Activated naive CD8-positive, alpha-beta T cell treated with anti-CD3 and anti-CD28 coated beads for 36 hours (primary cell): ENCODE results near the gene ST3GAL3. TPM values are rescaled to one million over a fixed set of nuclear protein-coding genes. Genes with fewer than 3 reads are reported as not detected.
A peak's percentile ranks its signal among the peaks of the same experiment; 100 is the strongest.

ENCODE experiments used
- DNase-seq: peaks from one replicate; pipeline ENCODE4 v3.0.0; 2021
- H3K27ac Mint-ChIP-seq: one replicate; pipeline ENCODE4 v1.8.0; 2022; ENCODE audit warnings: mild to moderate bottlenecking, moderate library complexity, mixed read lengths
- H3K27me3 Mint-ChIP-seq: one replicate; pipeline ENCODE4 v1.8.0; 2022; ENCODE audit warnings: mild to moderate bottlenecking, mixed read lengths
- H3K36me3 Mint-ChIP-seq: one replicate; pipeline ENCODE4 v1.8.0; 2021; ENCODE audit warnings: mild to moderate bottlenecking, mixed read lengths
- H3K4me1 Mint-ChIP-seq: one replicate; pipeline ENCODE4 v1.8.0; 2021; ENCODE audit warnings: mixed read lengths
- H3K4me3 Mint-ChIP-seq: one replicate; pipeline ENCODE4 v1.8.0; 2022; ENCODE audit warnings: mild to moderate bottlenecking, moderate library complexity, mixed read lengths
- H3K9me3 Mint-ChIP-seq: one replicate; pipeline ENCODE4 v1.8.0; 2022; ENCODE audit warnings: mixed read lengths
- total RNA-seq, 2 experiments: library from RNA; stranded (reverse); gene quantifications; one replicate each; pipeline ENCODE4 v1.2.3, GENCODE V29; 2021

The ST3GAL3 gene
- total RNA-seq, 2 experiments from 2014 or later = 9.7 to 11.1 TPM

GRCh38 chr1:43779805-43780403 lies 72.6 kb downstream of the ST3GAL3 start:
- Mint-ChIP-seq H3K4me3 (no peak overlapping the region), H3K27ac (no peak overlapping the region), H3K36me3 (peaks cover 40% of the 10 kb centered on the region), H3K27me3 (no peaks in the 10 kb centered on the region), H3K4me1 (peaks cover 9% of the 10 kb centered on the region), H3K9me3 (peaks cover 19% of the 10 kb centered on the region)
- DNase-seq = no peak

- H3K27me3 Mint-ChIP-seq = no peaks in the 10 kb centered on the region
Measured at GRCh38 chr1:43781574-43781973, 74.2 kb downstream of the ST3GAL3 start.

GRCh38 chr1:43783096-43783670 lies 75.8 kb downstream of the ST3GAL3 start:
- peaks cover 28% of the 10 kb centered on the region for H3K36me3 Mint-ChIP-seq
- peaks cover 9% of the 10 kb centered on the region for H3K4me1 Mint-ChIP-seq
- no peak overlapping the region for H3K4me3 Mint-ChIP-seq
- H3K9me3 Mint-ChIP-seq = peaks cover 15% of the 10 kb centered on the region
- no peaks in the 10 kb centered on the region for H3K27me3 Mint-ChIP-seq
- no peak overlapping the region for H3K27ac Mint-ChIP-seq
- DNase-seq = no peak

More at GRCh38 chr1:43781574-43781973, 74.2 kb downstream of the ST3GAL3 start:
- Mint-ChIP-seq H3K9me3 (peaks cover 19% of the 10 kb centered on the region), H3K4me1 (peaks cover 9% of the 10 kb centered on the region), H3K27ac (no peak overlapping the region), H3K36me3 (peaks cover 40% of the 10 kb centered on the region), H3K4me3 (no peak overlapping the region)
- no peak for DNase-seq

GRCh38 chr1:43783671-43784205 lies 76.4 kb downstream of the ST3GAL3 start:
- no peak for DNase-seq
- Mint-ChIP-seq H3K9me3 (peaks cover 15% of the 10 kb centered on the region), H3K27me3 (no peaks in the 10 kb centered on the region), H3K36me3 (peaks cover 27% of the 10 kb centered on the region), H3K4me3 (no peak overlapping the region), H3K27ac (no peak overlapping the region), H3K4me1 (peaks cover 9% of the 10 kb centered on the region)

- H3K9me3 Mint-ChIP-seq = no peaks in the 10 kb centered on the region
- peaks cover 13% of the 10 kb centered on the region for H3K4me1 Mint-ChIP-seq
- peaks cover 9% of the 10 kb centered on the region for H3K36me3 Mint-ChIP-seq
- H3K4me3 Mint-ChIP-seq = no peak overlapping the region
- H3K27ac Mint-ChIP-seq = no peak overlapping the region
- no peaks in the 10 kb centered on the region for H3K27me3 Mint-ChIP-seq
- DNase-seq = no peak
Measured at GRCh38 chr1:43786201-43786958, 79.0 kb downstream of the ST3GAL3 start.

GRCh38 chr1:43786960-43787359 lies 79.6 kb downstream of the ST3GAL3 start:
- no peak for DNase-seq
- H3K4me1 Mint-ChIP-seq = peaks cover 13% of the 10 kb centered on the region
- H3K27ac Mint-ChIP-seq = no peak overlapping the region
- H3K36me3 Mint-ChIP-seq = peaks cover 4% of the 10 kb centered on the region
- H3K27me3 Mint-ChIP-seq = no peaks in the 10 kb centered on the region
- no peak overlapping the region for H3K4me3 Mint-ChIP-seq
- no peaks in the 10 kb centered on the region for H3K9me3 Mint-ChIP-seq

- Mint-ChIP-seq H3K27me3 (no peaks in the 10 kb centered on the region), H3K4me1 (peaks cover 6% of the 10 kb centered on the region), H3K9me3 (no peaks in the 10 kb centered on the region), H3K27ac (no peak overlapping the region), H3K4me3 (no peak overlapping the region), H3K36me3 (peaks cover 3% of the 10 kb centered on the region)
- no peak for DNase-seq
Measured at GRCh38 chr1:43789604-43790550, 82.5 kb downstream of the ST3GAL3 start.

GRCh38 chr1:43791243-43791642 lies 83.9 kb downstream of the ST3GAL3 start:
- Mint-ChIP-seq H3K4me1 (peaks cover 6% of the 10 kb centered on the region), H3K9me3 (no peaks in the 10 kb centered on the region), H3K27ac (no peak overlapping the region), H3K4me3 (no peak overlapping the region), H3K36me3 (peaks cover 10% of the 10 kb centered on the region), H3K27me3 (no peaks in the 10 kb centered on the region)
- no peak for DNase-seq

- Mint-ChIP-seq H3K36me3 (peaks cover 8% of the 10 kb centered on the region), H3K4me1 (peaks cover 13% of the 10 kb centered on the region), H3K9me3 (no peaks in the 10 kb centered on the region), H3K27me3 (no peaks in the 10 kb centered on the region), H3K27ac (no peak overlapping the region), H3K4me3 (no peak overlapping the region)
- DNase-seq = no peak
Measured at GRCh38 chr1:43796111-43796581, 88.8 kb downstream of the ST3GAL3 start.

GRCh38 chr1:43797891-43798290 lies 90.6 kb downstream of the ST3GAL3 start:
- no peaks in the 10 kb centered on the region for H3K27me3 Mint-ChIP-seq
- no peak for DNase-seq
- peaks cover 13% of the 10 kb centered on the region for H3K4me1 Mint-ChIP-seq
- no peak overlapping the region for H3K4me3 Mint-ChIP-seq
- H3K27ac Mint-ChIP-seq = no peak overlapping the region
- H3K9me3 Mint-ChIP-seq = no peaks in the 10 kb centered on the region
- H3K36me3 Mint-ChIP-seq = peaks cover 8% of the 10 kb centered on the region

GRCh38 chr1:43799656-43800635 lies 92.6 kb downstream of the ST3GAL3 start:
- peak; percentile 10 for DNase-seq
- H3K9me3 Mint-ChIP-seq = no peaks in the 10 kb centered on the region
- H3K27me3 Mint-ChIP-seq = no peaks in the 10 kb centered on the region
- peaks cover 7% of the 10 kb centered on the region for H3K36me3 Mint-ChIP-seq
- H3K4me3 Mint-ChIP-seq = no peak overlapping the region
- H3K27ac Mint-ChIP-seq = peak overlapping the region; percentile 2
- H3K4me1 Mint-ChIP-seq = peaks cover 13% of the 10 kb centered on the region

GRCh38 chr1:43800771-43801170 lies 93.4 kb downstream of the ST3GAL3 start:
- no peak overlapping the region for H3K27ac Mint-ChIP-seq
- no peaks in the 10 kb centered on the region for H3K9me3 Mint-ChIP-seq
- peaks cover 13% of the 10 kb centered on the region for H3K4me1 Mint-ChIP-seq
- no peak for DNase-seq
- H3K4me3 Mint-ChIP-seq = no peak overlapping the region
- no peaks in the 10 kb centered on the region for H3K27me3 Mint-ChIP-seq
- peaks cover 3% of the 10 kb centered on the region for H3K36me3 Mint-ChIP-seq

GRCh38 chr1:43801203-43801602 lies 93.9 kb downstream of the ST3GAL3 start:
- H3K4me3 Mint-ChIP-seq = no peak overlapping the region
- DNase-seq = no peak
- peaks cover 13% of the 10 kb centered on the region for H3K4me1 Mint-ChIP-seq
- no peaks in the 10 kb centered on the region for H3K27me3 Mint-ChIP-seq
- no peaks in the 10 kb centered on the region for H3K9me3 Mint-ChIP-seq
- H3K36me3 Mint-ChIP-seq = no peaks in the 10 kb centered on the region
- no peak overlapping the region for H3K27ac Mint-ChIP-seq
